ENCODE results near the gene PARP9.

The PARP9 gene

DNA sequence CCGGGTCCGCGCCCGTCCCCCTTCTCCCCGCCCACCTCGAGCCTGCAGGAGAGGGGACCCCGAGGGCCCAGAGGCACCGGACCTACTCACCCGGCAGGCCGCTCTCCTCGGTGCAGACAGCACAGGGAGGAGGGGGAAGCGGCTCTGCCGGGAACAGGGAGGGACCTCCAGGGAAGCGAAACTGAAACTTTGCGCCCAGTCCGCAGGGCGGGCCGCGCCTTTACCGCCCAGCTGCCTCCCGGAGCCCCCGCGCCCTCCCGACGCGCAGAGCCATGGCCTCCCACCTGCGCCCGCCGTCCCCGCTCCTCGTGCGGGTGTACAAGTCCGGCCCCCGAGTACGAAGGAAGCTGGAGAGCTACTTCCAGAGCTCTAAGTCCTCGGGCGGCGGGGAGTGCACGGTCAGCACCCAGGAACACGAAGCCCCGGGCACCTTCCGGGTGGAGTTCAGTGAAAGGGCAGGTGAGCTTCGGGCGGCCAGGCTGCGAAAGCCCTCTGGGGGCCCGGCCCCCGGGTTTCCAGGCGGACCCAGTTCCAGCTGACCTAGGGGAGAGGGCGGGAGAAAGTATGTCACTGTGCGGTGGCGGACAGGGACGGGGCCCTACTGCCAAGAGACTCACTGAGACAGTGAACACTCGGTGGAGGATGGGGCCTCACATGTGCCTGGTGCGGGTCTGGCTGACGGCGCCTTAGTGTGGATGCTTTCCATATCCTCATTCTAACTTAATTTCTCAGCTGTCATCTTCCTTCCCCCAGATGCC, at the start of gene PARP9, which contains the start of gene DTX3L:
TSS of gene PARP9 (minus strand) at position 146 of the 758 bp plus-strand sequence. CDS start 4,680 bp downstream, outside the sequence.
TSS of gene DTX3L (plus strand) at position 184 of the 758 bp plus-strand sequence. CDS start at position 273, 89 bp downstream.
- DNase-seq (ENCODE audit: low read depth in 3 of 3): peak; percentile 51 to 88 (median 84)

DNA sequence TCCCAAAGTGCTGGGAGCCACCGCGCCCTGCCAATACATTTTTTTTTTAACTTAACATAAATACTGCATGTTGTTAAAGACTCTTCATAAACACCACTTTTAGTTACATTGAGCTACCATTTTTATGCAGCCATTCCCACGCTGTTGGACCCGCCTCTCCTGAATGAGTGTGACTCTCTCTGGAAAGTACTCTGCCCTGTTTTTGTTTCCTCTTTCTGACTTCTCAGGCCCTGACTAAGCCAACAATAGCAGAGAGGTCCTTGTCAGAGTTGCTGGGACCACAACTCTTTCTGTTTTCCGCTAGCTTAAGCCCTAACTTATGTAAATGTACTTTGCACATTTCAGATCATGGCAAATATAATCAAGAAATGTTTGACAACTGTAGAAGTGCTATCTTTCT, 48.6 kb upstream of the PARP9 start:
- DNase-seq (ENCODE audit: low read depth in 3 of 3): no peak

DNA sequence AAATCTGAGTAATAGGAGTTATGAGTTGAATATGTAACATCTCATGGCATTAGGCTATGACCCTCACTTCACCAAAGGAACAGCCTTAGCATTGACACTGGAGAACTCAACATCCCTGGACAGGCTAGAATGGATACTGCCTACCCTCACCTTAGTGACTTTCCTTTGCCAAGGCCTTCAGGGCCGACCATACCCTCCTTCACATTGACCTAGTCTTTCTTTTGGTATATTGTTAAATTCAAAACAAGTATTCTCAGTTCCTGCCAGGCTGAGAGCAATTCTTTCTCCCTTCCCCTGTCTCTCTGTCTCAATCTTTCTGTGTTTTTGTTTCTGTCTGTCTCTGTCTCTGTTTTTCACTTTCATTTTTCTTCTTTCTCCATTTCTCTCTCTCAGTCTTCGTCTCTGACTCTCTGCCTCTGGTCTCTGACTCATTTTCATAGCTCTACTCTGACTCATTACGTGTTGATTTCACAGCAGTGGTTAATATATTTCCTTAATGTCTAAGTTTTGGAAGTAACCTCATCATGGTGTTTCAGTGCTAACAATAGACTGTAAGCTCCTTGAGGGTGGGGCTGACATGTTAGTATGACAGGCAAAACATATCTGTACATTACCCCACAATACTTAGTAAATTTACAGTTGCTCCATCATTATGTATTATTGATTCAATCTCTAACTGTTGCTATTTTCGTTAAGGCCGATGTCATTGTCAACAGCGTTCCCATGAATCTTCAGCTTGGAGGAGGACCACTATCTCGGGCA, 45.9 kb upstream of the PARP9 start:
- no peak for DNase-seq (ENCODE audit: low read depth in 3 of 3)

DNA sequence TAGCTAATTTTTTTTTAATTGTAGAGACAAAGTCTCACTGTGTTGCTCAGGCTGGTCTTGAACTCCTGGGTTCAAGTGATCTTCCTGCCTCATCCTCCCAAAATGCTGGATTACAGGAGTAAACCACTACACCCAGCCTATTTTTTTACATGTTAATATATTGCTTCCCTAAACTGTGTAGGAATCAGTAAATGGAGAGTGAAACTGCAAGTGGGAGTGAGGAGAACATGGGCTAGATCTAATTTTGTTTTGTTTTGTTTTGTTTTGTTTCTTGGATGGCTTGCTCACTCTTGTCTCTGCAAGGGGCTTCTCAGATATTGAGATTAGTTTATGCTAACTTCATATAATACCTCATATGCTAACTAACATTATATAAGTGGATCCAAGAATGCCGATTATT, 44.8 kb upstream of the PARP9 start:
- DNase-seq (ENCODE audit: low read depth in 3 of 3): no peak

DNA sequence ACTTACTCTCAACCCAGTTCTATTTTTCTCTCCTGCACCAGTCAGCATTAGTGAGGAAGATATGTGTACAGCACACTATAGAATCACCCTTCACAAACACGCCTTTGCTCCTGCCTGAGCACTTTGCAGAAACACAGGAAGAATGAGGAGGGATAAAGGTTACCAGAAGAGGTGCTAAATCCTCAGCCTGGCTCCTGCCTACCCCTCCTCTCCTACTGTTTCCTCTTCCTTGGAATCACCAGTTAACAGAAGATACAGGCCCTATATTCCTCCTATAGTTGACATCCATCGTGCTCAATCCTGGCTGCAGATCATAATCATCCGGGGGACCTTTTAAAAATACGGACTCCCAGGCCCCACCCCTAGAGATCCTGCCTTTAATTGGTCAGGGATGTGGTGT, 42.2 kb upstream of the PARP9 start:
- DNase-seq (ENCODE audit: low read depth in 3 of 3): no peak

DNA sequence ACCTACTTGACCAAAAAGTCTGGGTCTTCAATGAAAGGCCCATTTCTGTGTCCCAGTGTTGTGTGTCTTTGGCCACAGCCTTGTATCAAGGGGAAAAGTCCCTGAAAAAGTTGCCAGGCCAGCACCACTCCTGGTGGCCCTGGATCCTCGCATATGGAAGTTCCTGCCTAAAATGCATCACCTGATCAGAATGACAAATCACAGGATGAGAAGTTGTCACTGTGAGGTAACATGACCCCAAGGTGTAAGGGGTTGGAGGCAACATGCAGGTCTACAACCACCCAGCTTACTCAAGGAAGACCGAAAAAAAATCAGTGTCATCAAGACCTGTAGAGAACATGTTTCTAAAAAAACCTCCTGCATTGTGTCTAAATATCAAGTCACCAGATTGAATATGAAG, 39.0 kb upstream of the PARP9 start:
- DNase-seq (ENCODE audit: low read depth in 3 of 3): no peak

DNA sequence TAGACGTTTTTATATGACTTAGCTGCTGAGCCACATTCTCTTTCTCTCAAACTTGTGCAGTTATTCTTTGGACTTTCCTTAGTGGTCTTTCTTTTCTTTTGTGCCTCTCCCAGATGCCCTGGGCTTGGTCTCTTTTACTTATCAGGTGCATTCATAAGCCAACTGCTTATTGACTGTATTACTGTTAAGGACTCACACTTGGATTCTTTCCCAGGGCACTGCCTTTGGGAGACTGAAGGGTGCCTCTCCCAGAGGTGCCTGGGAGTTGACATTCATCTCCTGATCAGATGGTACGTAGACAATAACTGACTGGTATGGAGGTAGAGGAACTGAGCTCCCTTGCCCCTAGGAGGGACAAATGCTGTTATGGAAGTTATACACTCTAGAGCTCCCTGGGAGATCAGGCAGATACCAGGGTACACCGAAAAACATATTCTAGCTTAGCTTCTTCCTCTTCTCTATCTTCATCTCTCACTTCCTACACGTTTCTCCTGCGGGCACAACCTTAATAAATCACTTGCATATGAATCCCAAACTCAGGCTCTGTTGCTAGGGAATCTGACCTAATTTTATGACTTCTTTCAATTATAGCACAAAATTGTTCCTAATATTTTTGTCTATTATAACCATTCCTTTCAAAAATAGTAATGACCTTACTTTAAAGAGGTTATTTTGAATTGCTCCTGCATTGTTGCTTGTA, 38.1 kb upstream of the PARP9 start:
- no peak for DNase-seq (ENCODE audit: low read depth in 3 of 3)

DNA sequence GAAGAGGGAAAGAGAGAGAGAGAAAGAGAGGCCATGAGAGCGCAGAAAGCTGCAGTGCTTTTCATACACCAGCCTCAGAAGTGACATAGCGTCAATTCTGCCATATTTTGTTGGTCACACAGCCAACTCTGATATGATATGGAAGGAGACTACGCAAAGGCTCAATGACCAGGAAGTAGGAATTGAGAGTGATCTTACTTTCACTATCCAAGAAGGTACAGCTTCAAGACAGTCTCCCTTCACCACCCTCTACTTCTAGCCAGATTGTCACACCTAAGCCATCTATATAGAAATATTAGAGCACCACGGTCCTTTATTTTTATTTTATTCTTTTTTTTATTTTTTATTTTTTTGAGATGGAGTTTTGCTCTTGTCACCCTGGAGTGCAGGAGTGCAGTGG, 34.5 kb upstream of the PARP9 start:
- no peak for DNase-seq (ENCODE audit: low read depth in 3 of 3)

DNA sequence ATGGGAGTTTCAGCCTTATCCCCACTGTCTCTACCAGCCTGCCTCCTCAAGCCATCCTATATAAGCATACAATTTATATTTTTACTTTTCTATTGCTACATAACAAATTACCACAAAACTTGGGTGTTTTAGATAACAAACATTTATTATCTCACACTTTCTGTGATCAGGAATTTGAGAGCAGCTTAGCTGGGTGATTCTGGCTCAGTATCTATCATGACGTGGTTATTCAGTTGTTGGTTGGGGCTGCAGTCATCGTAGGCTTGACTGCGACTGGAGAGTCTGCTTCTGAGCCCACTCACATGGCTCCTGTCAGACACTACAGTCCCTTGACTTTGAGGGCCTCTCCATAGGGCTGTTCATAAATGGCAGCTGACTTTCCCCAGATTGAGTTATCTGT, 34.1 kb upstream of the PARP9 start:
- no peak for DNase-seq (ENCODE audit: low read depth in 3 of 3)

DNA sequence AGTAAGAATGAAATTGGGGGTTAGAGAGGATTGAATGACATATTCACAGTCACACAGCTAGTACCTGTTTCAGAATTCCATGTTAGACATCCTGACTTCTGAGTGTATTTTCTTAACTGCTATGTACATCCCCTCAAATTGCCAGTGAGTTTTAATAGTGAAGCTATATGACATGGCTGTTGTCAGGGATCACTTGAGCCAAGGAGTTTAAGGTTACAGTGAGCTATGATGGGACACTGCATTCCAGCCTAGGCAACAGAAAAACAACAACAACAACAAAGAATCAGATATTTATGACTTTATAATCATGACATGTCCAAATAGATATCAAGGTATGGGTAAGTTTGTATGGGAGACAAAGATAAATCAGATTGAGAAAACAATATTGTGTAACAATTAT, 29.9 kb upstream of the PARP9 start:
- DNase-seq (ENCODE audit: low read depth in 3 of 3): no peak

DNA sequence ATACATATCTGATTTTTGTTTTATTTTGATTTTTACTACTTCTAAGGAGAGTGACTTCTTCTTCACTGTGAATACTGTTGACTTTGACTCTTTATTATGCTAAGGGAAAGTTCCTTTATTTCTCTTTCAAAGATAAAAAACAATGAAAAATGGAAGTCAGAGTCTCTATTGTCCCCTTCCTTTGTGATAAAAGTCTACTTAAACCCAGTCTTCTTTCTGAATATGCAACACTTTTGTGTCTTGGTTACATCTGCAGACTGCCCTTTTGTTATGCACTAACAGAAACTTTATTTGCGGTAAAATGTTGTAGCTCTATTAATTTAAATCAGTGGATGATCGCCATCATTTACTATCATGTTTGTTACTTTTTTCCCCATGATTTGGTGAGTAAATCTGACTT, 26.5 kb upstream of the PARP9 start:
- no peak for DNase-seq (ENCODE audit: low read depth in 3 of 3)

DNA sequence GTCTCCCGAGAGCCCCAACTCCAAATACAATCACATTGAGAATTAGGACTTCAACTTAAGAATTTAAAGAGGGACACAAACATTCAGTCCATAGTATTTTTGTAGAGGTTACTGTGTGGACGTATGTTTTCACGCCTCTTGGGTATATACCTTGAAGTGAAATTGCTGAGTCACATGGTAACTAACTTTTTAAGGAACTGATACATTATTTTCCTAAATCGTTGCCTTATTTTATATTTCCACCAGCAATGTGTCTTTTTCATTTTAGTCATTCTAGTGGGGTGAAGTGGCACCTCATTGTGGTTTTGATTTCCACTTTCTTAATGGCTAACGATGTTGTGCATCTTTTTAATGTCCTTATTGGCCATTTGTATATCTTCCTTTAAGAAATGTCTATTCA, 25.2 kb upstream of the PARP9 start:
- no peak for DNase-seq (ENCODE audit: low read depth in 3 of 3)

DNA sequence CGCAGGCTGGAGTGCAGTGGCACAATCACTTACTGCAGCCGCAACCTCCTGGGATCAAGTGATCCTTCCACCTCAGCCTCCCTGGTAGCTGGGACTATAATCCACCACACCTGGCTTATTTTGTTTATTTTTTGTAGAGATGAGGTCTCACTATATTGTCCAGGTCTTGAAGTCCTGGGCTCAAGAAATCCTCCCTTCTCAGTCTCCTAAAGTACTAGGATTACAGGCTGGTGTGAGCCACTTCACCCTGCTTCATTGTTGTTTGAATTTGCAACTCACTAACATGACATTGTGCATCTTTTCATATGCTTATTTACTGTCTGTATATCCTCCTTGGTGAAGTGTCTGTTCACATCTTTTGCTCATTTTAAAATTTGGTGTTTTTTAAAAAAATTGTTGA, 23.5 kb upstream of the PARP9 start:
- DNase-seq (ENCODE audit: low read depth in 3 of 3): no peak

DNA sequence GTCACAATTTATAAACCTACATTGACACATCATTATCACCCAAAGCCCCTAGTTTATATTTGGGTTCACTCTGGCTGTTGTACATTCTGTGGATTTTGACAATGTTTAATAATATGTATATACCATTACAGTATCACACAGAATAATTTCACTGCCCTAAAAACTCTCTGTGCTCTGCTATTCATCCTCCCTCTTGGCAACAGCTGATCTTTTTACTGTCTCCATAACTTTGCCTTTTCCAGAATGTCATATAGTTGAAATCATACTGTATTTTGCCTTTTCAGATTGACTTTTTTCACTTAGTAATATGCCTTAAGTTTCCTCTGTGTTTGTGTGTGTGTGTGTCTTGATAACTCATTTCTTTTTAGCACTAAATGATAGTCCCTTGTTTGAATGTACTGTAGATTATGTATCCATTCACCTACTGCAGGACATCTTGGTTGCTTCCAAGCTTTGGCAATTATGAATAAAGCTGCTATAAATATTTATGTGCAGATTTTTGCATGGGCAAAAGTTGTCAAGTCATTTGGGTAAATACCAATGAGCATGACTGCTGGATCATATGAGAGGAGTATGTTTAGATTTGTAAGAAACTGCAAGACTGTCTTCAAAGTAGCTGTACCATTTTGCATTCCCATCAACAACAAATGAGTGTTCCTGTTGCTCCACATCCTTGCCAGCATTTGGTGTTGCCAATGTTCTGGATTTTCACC, 22.8 kb upstream of the PARP9 start:
- no peak for DNase-seq (ENCODE audit: low read depth in 3 of 3)

DNA sequence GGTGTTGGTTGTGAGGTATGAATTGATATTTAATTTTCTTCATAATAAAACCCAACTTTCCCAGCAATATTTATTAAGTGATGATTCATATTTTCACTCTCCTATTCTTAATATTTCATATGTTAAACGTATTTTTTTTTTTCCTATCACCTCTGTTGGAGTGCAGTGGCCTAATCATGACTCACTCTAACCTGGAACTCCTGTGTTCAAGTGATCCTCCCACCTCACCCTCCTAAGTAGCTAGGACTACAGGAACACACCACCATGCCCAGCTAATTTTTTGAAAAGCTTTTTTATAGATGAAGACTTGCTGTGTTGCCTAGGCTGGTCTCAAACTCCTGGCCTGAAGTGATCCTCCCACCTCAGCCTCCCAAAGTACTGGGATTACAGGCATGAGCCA, 22.0 kb upstream of the PARP9 start:
- no peak for DNase-seq (ENCODE audit: low read depth in 3 of 3)

DNA sequence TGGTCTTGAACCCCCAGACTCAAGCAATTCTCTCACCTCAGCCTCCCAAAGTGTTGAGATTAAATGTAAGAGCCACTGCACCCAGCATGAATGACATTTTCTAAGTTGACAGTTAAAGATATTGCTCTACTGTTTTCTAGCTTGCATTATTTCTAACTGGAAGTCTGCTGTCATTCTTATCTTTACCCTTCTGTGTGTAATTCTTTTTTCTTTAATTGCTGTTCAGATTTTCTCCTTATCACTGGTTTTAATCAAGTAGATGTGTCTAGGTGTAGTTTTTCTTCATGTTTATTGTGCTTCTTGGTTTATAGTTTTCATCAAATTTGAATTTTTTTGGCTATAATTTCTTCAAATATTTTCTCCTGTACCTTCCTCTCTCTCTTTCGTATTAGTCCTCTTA, 18.3 kb upstream of the PARP9 start:
- no peak for DNase-seq (ENCODE audit: low read depth in 3 of 3)

DNA sequence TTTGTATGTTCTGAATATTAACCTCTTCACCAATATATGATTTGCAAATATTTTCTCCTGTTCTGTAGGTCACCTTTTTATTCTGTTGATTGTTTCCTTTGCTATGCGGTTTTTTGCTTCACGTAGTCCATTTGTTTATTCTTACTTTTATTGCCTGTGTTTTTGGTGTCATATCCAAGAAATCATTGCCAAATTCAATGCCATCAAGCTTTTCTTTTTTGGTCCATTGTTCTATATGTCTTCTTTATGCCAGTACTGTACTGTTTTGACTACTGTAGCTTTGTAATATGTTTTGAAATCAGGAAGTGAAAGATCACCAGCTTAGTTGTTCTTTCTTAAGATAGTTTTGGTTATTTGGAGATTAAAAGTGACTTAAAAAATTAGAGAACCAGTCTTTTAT, 17.5 kb upstream of the PARP9 start:
- no peak for DNase-seq (ENCODE audit: low read depth in 3 of 3)

DNA sequence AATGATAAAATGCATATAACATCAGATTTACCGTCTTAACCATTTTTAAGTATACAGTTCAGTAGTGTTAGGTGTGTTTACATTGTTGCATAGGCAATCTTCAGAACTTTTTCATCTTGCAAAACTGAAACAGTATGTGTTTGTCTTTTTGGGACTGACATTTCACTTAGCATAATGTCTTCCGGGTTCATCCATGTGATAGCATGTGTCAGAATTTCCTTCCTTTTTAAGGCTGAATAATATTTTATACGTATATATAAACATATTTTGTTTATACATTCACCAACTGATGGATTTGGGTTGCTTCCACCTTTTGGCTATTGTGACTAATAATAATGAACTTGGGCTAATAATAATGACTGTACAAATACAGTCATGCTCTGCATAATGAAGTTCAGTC, 16.4 kb upstream of the PARP9 start:
- DNase-seq (ENCODE audit: low read depth in 3 of 3): no peak

DNA sequence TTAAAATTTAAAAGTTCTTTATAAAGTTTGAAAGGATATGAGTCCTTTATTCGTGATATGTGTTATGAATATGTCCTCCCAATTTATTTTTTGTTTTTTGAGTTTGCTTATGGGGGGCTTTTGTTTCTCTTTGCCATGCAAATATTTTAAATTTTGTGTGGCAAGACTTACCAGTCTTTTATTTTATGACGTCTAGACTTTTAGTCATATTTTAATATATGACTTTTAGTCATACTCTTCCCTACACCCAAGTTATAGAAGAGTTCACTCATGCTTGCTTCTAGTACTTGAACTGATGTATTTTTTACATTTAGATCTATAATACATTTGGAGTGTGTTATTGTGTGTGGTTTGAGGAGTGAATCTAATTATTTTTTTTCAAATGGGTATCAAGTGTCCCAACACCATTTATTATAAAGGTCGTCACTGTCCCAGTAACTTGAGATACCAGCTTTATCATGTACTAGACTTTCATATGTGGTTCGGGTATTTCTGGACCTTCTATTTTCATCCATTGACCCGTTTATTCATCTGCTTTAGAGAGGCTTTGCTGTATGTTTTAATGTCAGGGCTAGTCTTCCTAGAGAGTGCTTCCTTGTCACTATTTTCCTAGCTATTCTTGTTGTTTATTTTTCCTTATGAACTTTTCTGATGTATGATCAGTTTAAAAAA, 14.1 kb upstream of the PARP9 start:
- no peak for DNase-seq (ENCODE audit: low read depth in 3 of 3)

DNA sequence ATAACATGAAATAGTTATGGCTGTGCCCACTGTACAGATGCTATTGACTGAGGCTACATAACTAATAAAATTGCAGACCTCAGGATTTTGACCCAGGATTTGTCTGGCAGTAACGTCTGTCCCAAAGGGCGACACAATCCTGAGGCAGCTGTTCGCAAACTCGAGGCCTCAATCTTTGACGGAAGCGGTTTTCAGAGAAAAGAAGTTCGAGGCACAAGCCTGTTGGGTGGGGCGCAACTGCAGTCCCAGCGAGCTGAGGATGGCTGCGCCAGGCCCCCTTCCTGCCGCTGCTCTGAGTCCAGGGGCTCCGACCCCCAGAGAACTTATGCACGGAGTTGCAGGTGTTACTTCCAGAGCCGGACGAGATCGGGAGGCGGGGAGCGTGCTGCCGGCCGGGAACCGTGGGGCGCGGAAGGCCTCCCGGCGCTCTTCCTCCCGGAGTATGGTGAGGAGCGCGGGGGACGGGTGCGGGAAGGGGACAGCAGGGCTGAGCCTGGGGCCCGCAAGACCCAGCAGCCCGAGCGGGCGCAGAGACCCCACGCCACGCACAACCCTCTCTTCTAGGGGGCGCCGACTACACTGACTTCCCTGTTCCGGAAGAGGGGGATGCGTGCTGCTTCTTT, 13.4 kb upstream of the PARP9 start, which contains the start of gene PARP15:
TSS of gene PARP15 (plus strand) at position 242 of the 623 bp plus-strand sequence. CDS start at position 260, 18 bp downstream.
- peak in 1 of 3 experiments; percentile 26 for DNase-seq (ENCODE audit: low read depth in 3 of 3)

Data from stimulated activated CD4-positive, alpha-beta T cell treated with anti-CD3 and anti-CD28 coated beads, TNF-alpha, amount 100 ng/mL, for 4 hours (primary cell).